DMS53 (cell line): Measurements from ENCODE around the gene S100B.

Experiments used
- DNase-seq: peaks from one replicate; lab custom pipeline; 2025; lab: John Stamatoyannopoulos, UW

Gene S100B

DNA sequence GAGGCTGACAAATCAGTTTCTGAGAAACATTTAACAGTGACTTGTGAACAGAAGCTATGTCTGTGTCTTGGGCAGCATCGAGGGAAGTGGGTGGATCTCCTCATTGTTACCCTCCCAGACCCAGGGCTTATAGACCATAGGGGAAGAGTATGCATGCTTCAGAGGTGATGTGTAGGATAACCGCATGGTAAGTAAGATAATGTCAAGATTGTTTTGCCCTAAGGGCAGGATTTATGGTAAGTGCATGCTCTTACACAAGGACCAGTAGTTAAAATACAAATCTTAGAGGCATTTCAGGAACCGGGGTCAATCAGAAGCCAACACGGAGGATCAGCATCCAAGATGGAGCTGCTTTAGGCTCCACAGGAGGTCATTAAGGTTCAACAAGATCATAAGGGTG lies 22.8 kb upstream of the S100B start:
- no peak for DNase-seq

DNA sequence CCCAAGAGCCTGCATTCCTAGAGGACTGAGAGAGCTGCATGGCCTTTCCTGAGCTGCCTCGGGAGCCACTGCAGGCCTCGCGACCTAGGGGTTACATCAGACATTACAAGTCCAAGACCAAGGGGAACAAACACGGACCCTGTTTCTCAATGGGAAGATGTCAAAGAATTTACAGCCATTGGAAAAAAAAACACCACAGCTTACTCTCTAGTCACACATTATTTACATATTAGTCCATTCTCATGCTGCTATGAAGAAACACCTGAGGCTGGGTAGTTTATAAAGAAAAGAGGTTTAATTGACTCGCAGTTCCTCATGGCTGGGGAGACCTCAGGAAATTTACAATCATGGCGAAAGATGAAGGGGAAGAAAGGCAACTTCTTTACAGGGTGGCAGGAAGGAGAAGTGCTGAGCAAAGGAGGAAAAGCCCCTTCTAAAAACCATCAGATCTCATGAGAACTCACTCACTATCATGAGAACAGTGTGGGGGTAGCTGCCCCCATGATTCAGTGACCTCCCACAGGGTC lies 22.2 kb upstream of the S100B start:
- no peak for DNase-seq

DNA sequence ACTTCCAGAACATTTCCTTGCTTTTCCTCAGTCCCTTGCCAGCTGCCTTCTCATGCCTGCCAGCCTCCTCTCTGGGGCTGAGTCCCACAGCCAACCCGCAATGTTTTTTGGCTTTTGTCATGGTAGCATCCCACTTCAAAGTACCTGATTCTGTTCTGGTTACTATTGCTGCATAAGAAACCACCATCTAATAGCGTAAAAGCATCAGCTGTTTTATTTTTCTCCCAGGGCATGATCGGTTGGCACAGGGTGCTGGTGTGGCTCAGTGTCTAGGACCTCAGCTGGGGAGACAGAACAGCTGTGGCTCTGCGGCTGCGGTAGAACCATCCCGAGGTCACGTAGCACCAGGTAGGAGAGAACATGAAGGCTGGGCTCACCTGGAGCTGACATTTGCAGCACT lies 21.7 kb upstream of the S100B start:
- no peak for DNase-seq

DNA sequence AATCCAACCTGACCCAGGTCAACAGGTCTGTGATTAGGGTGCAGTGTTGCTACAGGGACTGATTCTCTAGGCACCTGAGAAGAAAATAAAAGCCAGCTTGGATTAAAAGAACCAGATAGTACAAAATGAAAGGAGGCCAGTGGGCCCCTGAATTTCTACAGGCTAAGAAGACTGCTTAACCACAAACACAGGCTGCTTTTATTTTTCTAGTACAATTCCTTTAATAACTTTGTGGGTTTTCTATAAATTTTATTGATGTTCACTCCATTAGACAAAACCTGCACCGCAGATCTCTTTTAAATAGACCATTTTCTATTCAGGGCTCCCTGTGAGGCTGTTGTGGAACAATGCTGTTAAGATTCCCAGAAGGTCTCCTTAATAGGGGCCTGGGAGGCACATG lies 20.9 kb upstream of the S100B start:
- DNase-seq, result no peak

DNA sequence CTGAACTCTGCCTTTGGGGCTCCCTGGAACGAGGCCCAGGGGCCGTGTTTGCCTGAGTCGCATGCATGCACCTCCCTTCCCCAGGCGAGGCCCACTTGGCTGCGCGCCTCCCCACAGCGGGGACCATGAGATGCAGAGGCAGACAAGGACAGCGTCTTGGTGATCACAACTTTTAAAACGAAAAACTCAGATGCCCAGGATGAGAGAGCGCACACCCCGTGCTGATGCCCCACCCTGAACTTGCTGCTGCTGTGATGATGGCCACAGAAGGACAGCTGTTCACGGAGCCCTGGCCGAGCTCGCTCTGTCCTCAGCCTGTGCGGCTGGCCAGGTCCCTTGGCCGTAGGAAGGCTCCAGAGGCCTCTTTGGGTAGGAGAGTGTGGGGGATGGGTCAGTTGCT lies 19.2 kb upstream of the S100B start:
- no peak for DNase-seq

DNA sequence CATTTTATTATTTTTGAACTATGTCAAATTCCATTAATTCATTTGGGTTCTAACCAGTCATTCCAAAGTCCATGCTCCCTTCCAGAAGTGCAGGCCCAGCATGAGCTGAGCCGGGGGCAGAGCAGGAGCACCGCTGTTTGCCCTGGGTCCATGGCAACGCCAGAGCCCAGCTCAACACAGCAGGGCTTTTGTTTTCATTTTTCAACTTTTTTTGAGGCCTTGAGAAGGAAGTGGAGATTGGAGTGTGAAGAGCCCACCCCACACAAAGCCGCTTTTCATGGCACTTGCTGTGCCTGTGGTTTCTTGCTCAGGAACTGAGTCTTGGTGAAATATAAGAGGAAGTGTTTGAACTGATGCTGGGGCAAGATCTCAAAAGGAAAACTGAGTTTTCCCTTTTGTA lies 17.3 kb upstream of the S100B start:
- DNase-seq, result no peak

DNA sequence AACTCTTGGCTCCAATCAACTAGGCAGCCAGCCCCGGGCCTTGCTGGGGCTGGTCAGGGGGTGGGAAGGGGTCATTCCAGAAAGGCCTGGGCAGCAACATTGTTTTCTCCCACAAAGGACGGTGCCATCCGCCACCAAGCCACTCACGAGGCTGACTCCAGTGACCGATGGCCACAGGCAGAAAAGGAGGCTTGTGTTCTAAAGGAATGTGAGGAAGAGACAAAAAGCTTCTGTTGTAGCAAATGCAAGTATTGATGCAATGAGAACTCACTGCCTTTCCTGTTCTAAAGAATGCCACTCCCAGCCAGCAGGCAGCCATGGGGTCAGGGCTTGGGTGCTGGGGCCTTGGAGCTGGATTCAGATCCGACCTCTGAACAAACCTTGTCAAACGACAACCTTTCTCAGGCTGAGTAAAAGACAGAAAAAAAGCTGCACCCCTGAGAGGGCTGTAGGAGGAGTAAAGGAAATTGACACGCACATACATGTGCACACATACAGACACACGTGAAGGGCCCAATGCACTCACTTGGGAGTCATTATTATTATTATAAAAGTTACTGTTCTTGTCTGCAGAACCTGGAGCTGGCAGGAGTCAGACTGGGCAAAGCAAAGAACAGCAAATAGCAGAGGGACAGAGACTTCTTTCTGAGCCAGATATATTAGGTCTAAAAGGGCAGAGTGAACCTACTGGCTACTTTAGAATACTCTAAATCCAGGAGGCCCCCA lies 16.7 kb upstream of the S100B start:
- no peak for DNase-seq

DNA sequence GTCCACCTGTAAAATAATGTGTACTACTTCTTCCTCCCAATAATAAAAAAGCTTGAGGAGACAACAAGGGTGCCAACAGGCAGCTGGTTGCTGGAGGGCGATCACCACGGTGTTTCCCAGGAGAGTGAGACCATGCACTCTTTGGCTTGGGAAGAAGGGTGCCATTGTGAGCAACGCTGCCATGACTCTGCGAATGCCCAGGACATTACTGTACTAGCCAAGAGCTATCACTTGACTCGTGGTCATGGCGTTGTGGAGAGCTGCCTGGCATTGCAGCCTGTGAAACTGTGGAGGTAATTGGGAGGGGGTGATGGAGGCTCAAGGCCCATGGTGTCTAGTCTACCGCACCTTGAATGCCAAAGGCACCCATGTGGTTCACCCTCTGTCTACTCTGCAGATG lies 16.0 kb upstream of the S100B start:
- DNase-seq, result no peak

DNA sequence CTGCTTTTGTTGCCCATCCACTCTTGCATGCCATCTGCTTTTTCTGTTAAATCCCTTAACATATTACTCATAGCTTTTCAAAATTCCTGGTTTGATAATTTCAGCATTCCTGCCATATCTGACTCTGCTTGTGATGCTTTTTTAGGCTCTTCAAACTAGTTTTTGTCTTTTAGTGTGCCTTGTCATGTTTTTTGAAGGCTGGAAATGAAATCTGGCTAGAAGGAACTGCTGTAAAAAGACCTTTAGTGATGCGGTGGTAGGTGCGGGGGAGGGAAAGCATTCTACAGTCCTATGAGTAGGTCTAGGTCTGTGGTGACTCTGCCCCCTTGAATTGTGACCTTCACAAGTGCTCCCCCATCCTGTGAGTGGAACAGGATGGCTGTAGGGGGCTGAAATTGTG lies 15.0 kb upstream of the S100B start:
- no peak for DNase-seq

DNA sequence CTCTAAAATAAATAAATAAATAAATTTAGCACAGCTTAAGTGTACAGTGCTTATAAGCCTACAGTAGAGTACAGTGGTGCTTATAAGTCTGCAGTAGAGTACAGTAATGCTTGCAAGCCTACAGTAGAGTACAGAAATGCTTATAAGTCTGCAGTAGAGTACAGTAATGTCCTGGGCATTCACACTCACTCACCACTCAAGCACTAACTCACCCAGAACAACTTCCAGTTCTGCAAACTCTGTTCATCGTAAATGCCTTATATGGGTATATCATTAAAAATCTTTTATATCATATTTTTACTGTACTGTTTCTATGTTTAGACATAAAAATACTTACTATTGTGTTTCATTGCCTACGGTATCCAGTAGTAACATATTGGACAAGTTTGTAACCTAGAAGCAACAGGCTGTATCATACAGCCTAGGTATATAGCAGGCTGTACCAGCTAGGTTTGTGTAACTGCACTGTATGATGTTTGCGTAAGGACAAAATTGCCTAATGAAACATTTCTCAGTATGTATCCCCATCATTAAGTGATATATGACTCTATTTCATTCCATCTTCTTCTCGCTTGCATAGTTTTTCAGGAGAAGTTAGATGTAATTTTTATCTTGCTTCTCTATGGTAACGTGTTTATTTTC lies 14.0 kb upstream of the S100B start:
- DNase-seq, result no peak

DNA sequence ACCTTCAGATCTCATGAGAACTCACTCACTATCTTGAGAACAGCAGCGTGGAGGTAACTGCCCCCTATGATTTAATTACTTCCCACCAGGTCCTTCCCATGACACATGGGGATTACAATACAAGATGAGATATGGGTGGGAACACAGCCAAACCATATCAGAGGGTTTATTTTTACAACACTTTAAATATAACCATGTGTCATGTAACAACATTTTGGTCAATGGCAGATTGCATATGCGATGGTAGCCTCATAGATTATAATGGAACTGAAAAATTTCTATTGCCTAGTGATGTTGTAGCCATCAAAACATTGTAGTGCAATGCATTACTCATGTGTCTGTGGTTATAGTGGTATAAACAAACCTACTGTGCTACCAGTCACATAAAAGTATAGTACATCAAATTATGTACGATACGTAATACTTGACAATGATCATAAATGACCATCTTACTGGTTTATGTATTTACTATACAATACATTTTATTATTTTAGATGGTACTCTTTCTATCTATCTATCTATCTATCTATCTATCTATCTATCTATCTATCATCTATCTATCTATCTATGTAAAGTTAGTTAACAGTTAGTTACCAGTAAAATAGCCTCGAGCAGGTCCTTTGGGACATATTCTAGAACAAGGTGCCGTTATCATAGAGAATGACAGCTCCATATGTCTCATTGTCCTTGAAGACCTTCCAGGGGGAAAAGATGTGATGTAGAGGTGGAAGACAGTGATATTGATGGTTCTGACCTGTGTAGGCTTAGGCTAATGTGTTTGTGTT lies 12.6 kb upstream of the S100B start:
- DNase-seq, result no peak

DNA sequence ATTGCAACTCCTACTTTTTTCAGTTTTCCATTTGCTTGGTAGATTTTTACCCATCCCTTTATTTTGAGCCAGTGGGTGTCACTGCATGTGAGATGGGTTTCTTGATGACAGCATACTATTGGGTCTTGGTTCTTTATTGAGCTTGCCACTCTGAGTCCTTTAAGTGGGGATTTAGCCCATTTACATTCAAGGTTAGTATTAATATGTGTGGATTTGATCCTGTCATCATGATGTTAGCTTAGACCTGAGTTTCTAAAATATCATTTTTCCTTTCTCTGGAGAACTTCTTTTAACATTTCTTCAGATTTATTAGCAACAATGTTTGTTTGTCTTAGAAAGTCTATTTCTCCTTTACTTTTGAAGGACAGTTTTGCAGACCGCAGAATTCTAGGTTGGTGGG lies 11.8 kb upstream of the S100B start:
- DNase-seq, result no peak

DNA sequence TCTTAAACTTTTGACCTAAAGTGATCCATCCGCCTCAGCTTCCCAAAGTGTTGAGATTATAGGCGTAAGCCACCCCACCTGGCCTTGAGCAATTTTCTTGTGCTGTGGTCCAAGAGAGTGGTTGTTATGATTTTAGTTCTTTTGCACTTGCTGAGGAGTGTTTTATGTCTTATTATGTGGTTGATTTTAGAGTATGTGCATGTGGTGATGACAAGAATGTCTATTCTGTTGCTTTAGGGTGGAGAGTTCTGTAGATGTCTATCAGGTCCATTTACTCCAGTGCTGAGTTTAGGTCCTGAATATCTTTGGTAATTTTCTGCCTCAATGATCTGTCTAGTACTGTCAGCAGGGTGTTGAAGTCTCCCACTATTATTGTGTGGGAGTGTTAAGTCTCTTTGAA lies 11.2 kb upstream of the S100B start:
- DNase-seq, result no peak

DNA sequence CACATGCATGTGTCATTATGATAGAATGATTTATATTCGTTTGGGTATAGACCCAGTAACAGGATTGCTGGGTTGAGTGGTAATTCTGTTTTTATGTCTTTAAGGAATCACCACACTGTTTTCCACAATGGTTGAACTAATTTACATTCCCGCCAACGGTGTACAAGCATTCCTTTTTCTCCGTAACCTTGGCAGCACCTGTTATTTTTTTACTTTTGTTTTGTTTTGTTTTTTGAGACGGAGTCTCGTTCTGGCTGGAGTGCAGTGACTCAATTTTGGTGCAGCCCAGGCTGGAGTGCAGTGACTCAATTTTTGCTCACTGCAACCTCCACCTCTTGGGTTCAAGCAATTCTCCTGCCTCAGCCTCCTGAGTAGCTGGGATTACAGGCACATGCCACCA lies 8.5 kb upstream of the S100B start:
- DNase-seq, result no peak

DNA sequence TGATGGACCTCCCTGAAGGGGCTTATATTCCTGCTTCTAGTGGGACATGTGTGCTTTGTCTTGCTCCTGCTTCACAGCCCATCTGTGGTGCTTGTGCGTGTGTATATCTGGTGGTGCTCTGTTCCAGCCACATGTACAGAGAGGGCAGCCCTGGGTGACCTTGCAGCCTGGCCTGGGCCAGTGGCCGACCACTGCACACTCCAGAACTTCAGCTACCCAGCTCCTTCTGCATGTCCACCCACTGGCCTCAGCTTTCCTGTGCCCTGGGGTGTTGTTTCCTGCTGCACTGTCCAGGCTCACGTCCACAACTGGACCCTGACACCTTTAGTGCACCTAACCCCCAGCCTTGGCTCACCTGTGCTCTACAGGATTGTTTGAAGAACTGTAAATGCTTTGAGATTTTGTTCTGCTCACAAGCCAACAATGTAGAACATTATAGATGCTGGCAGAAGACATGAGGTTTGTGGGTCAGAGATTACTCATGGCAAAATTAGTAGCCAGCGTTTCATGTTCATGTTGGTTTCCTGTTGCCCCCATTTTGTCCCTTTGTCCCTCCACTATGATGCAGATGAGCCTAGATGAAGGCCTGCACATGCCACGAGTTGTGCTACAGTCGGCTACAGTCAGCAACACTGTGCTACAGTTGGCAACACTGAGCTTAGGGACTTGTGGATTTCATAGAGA lies 5.3 kb upstream of the S100B start:
- no peak for DNase-seq

DNA sequence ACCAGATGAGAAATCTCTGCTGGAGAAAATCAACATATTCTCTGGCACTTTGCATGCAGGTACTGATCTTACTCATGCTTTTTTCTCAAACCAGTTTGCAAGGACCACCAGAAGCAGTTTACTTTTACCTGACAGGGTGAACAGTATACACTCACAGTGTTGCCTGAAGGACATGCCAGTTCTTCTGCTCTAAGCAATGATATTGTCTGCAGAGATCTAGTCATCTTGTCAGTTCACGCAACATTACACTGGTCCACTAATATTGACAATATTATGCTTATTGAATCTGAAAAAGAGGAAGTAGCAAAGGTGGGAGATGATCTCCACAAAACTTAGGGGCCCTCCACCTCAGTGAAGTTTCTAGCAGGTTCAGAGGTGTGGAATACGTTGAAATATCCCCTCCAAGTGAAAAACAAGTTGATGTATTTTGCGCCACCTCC lies 3.8 kb upstream of the S100B start:
- DNase-seq, result no peak

DNA sequence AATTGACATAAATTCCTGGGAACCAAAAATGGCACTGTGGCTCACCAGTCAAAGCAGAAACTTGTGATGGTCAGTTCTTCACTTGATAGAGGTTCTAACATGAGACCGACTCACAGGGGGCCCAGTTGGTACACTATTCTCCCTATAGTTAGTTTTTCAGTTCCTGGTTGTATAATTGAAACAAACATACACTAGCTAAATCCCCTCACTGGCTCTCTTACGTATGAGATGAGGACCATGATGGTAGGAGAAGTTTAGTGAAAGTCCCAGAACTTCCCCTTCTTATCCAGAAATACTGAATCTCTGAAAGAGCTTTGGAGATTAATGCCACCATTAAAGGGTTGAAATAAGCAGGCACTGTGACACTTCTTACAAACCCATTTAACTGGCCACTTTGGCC lies 2.8 kb upstream of the S100B start:
- no peak for DNase-seq

DNA sequence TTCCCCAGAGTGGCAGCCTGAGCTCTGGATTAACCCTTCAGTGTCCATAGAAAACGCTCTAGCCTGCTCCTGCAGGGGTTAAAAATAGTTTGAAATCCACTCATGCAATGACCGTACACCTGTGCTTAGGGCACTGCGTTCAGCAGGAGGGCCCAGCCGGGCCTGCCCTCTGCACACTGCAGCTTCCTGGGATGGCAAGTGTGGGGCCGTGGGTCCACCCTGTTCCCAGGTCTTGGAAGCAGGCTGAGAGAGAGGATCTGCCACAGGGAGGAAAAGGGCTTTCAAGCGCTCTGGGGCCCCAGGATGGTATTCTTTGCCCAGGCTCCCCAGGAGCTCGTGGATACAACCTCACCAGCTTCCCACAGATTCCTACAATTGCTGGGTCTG lies 1.5 kb upstream of the S100B start:
- DNase-seq, result no peak

DNA sequence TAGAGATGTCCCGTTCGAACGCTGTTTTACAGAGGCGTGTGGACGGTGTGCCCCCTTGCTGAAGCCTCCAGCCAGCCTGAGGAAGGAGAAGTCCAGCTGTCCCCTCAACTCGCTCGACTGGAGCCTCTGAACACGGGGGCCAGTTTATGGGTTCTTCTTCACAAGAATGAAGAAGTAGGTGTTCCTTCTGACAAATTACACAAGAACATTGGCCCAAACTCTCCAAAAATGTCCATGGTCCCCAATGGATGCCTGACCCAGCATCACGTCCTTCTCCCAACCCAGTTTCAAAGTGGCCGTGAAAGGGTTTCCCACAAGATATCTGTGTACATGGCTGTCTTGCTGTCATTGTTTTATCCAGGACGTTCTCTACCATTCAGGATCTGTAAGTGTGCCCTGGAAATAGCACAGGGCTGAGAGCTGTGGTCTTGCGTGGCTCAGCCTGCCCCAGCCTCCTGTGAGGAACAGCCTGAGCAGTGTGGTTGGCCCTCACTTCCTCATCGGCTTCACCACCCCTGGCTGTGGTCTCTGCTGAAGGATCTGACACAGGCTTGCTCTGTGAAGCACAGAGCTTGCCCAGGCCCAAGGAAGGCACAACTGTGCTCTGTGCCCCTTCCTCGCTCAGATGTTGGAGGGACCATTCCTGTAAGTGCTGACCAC lies 1.0 kb upstream of the S100B start:
- DNase-seq, result no peak

DNA sequence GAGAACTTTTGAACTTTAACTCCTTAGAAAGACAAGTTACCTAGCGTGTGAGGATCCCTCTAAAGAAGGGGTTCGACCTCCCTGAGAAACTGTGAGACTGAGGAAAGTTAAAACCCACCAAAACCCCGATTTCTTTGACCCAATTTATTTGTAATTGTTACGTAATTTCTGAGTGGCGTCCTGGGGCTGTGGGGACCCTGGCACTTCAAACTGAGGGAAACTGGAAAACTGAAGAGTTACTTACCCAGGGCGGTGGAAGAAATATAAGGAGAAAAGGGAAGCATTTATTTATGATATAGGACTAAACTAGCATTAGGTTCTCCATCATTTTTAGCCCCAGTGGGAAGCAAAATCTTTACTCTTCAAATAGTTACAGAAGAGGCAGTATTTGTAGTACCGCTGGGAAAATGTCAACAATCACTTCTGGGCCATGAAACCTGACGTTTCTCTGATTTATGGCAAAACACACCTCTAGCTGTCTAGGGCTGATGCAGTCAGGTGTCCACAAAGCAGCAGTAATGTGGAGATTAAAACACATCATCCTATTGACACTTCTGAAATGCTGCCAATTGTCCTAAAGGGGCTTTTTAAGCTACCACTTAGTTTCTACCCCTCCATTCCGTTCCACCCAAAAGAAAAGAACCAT lies 430 bp downstream of the S100B start:
- DNase-seq, result no peak

DNA sequence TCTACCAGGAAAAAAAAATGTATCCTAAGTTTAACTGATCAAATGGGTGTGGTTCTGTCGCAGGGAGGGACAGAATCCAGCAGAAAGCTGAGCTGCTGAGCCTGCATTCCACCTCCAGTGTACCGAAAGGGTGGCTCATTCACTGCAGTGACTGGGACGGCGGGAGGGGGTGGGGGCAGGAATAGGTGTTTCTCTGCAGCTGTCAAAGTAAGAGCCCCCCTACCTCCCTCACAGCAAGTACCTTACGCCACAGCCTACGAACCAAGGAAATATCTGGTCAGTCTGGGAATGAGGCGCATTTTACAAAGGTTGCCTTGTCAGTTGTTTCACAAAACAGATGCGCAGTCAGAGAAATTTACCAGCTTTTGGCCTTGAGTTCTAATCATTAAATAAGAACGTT lies 1.7 kb downstream of the S100B start:
- DNase-seq, result no peak
